Endothelial cell of umbilical vein (primary cell): Measurements from ENCODE around the gene IDNK. TPM values are rescaled to one million over a fixed set of nuclear protein-coding genes. Genes with fewer than 3 reads are reported as not detected.

Source experiments
- BruUV-seq: library from RNA; stranded (reverse); fragments of 400-500 nt; replicated peaks from 2 replicates; lab custom pipeline; 2021; lab: Mats Ljungman, UMichigan
- CTCF ChIA-PET: fragments of 300-600, 350-600 bp; sonication (Branson Sonifier 250); formaldehyde crosslinking; loops from one replicate; lab custom pipeline; 2021; ENCODE audit warnings: antibody characterized with exemption, inconsistent platforms; lab: Charles Lee
- POLR2A ChIA-PET: fragments of 300-600, 350-600 bp; sonication (Branson Sonifier 250); formaldehyde crosslinking; loops from one replicate; lab custom pipeline; 2021; ENCODE audit warnings: antibody characterized with exemption, inconsistent platforms; lab: Charles Lee
- DNase-seq: peaks from one replicate; pipeline ENCODE4 v3.0.0-alpha.2; 2011; ENCODE audit warnings: low read depth, low spot score
- FAIRE-seq: peaks from 2 replicates; lab custom pipeline; 2011; peaks lifted over from hg19 to GRCh38; lab: Jason Lieb, UNC
- H2AFZ ChIP-seq: 2 replicates; pipeline ENCODE4 v1.6.0; 2012; ENCODE audit warnings: low read depth, low read length, control low read depth, inconsistent platforms
- H3K27ac ChIP-seq: 2 replicates; pipeline ENCODE4 v1.5.1; 2011; ENCODE audit warnings: low read depth, mild to moderate bottlenecking, control low read depth, low read length, moderate library complexity; ENCODE audit not compliant: insufficient read depth
- H3K27me3 ChIP-seq, 2 experiments: 2 replicates each; pipeline versions ENCODE4 v1.6.0 to v1.6.1; 2011; ENCODE audit warnings: low read length in 2 of 2, mixed read lengths in 1 of 2; ENCODE audit not compliant: control insufficient read depth in 2 of 2, insufficient read depth in 2 of 2
- H3K36me3 ChIP-seq, 2 experiments: 2 replicates in 1 of 2; 3 replicates in 1 of 2; pipeline ENCODE4 v1.5.1; 2011; ENCODE audit warnings: low read length in 2 of 2, mild to moderate bottlenecking in 1 of 2, moderate library complexity in 1 of 2; ENCODE audit not compliant: control insufficient read depth in 2 of 2, insufficient read depth in 2 of 2; ENCODE audit errors: extremely low read depth in 1 of 2
- H3K4me1 ChIP-seq: 3 replicates; pipeline ENCODE4 v1.5.1; 2011; ENCODE audit warnings: mild to moderate bottlenecking, low read length; ENCODE audit not compliant: control insufficient read depth, insufficient read depth; ENCODE audit errors: extremely low read depth
- H3K4me2 ChIP-seq: 2 replicates; pipeline ENCODE4 v1.6.1; 2011; ENCODE audit warnings: low read length, control low read depth, mixed read lengths; ENCODE audit not compliant: insufficient read depth
- H3K4me3 ChIP-seq, 3 experiments: fragments of 200-600 bp in 1 of 3; sonication (generic), shearing (Covaris generic) in 1 of 3; replicated peaks in 1 of 3; 2 replicates each; pipeline ENCODE4 v1.5.1; 2011 to 2016; ENCODE audit warnings: control low read depth in 3 of 3, low read length in 3 of 3, mild to moderate bottlenecking in 2 of 3, inconsistent platforms in 1 of 3, low read depth in 1 of 3, moderate library complexity in 1 of 3; ENCODE audit not compliant: insufficient read depth in 1 of 3
- H3K79me2 ChIP-seq: 2 replicates; pipeline ENCODE4 v1.6.0; 2012; ENCODE audit warnings: low read length, inconsistent platforms; ENCODE audit not compliant: control insufficient read depth, insufficient read depth
- H3K9ac ChIP-seq: replicated peaks from 2 replicates; pipeline ENCODE3; 2011; ENCODE audit warnings: low read length, control low read depth; ENCODE audit not compliant: insufficient read depth; ENCODE audit errors: extremely low read depth
- H3K9me1 ChIP-seq: replicated peaks from 3 replicates; pipeline ENCODE4 v1.6.0; 2011; ENCODE audit warnings: mild to moderate bottlenecking, low read length; ENCODE audit not compliant: control insufficient read depth, insufficient read depth; ENCODE audit errors: extremely low read depth
- H3K9me3 ChIP-seq: replicated peaks from 2 replicates; pipeline ENCODE4 v1.5.1; 2012; ENCODE audit warnings: low read length, inconsistent platforms; ENCODE audit not compliant: control insufficient read depth, insufficient read depth
- H4K20me1 ChIP-seq: replicated peaks from 2 replicates; pipeline ENCODE3; 2011; ENCODE audit warnings: mild to moderate bottlenecking, low read length; ENCODE audit not compliant: control insufficient read depth, insufficient read depth; ENCODE audit errors: extremely low read depth
- EZH2 ChIP-seq: IDR thresholded peaks from 2 replicates; pipeline ENCODE4 v1.6.1; 2012; ENCODE audit warnings: borderline replicate concordance, low read depth, mild to moderate bottlenecking, moderate library complexity, low read length, inconsistent platforms; ENCODE audit not compliant: severe bottlenecking
- FOS ChIP-seq: IDR thresholded peaks from 2 replicates; pipeline ENCODE4 v1.6.1; 2011; ENCODE audit warnings: mild to moderate bottlenecking, low read length, moderate library complexity, borderline replicate concordance; ENCODE audit not compliant: insufficient read depth
- GATA2 ChIP-seq: IDR thresholded peaks from 2 replicates; pipeline ENCODE4 v1.7.0; 2011; ENCODE audit warnings: low read depth, mild to moderate bottlenecking, moderate library complexity, mixed read lengths, low read length; ENCODE audit not compliant: insufficient read length, insufficient read depth
- JUN ChIP-seq: IDR thresholded peaks from 2 replicates; pipeline ENCODE4 v1.6.1; 2011; ENCODE audit warnings: borderline replicate concordance, low read depth; ENCODE audit not compliant: insufficient read length, insufficient read depth
- MYC ChIP-seq: IDR thresholded peaks from one replicate; pipeline ENCODE4 v1.6.1; 2011; ENCODE audit warnings: mild to moderate bottlenecking, low read depth, low read length
- POLR2A ChIP-seq: IDR thresholded peaks from 2 replicates; pipeline ENCODE4 v1.6.1; 2012; ENCODE audit warnings: low read depth, mild to moderate bottlenecking, control low read depth, low read length
- POLR2AphosphoS5 ChIP-seq: IDR thresholded peaks from 2 replicates; pipeline ENCODE4 v1.6.1; 2012; ENCODE audit warnings: low read depth, mild to moderate bottlenecking, control low read depth, low read length, moderate library complexity; ENCODE audit not compliant: insufficient read depth
- dilution Hi-C: fragments of 300-500 bp; cut with MboI; formaldehyde crosslinking; loops from one replicate; pipeline ENCODE4 v1.15.0; 2019; ENCODE audit warnings: low sequenced_read_pairs; ENCODE audit not compliant: extremely low pct_ligation_motif_present
- intact Hi-C: fragments of 100-400 bp; cut with micrococcal nuclease; formaldehyde crosslinking; loops from one replicate; pipeline ENCODE4 v1.10.0; 2022
- polyA plus RNA-seq, 4 experiments: library from polyadenylated mRNA; depleted of rRNA in 3 of 4; stranded (reverse) in 3 of 4; unstranded in 1 of 4; fragments of >200 nt; gene quantifications; 2 replicates each; pipeline versions ENCODE4 v1.2.1 to v1.2.3, GENCODE V29; 2011 to 2012; ENCODE audit warnings: missing spikeins in 1 of 4
- total RNA-seq: library from RNA; stranded (reverse); gene quantifications from 2 replicates; pipeline ENCODE4 v1.2.3, GENCODE V29; 2021
- TF ChIP-seq, protein P1 (sequence below): IDR thresholded peaks from 2 replicates; pipeline ENCODE4 v1.6.1; 2011; ENCODE audit not compliant: insufficient read depth, insufficient read length
- TF ChIP-seq, protein P2 (sequence below), 2 donors: IDR thresholded peaks; 1 replicate in 1 of 2; 2 replicates in 1 of 2; pipeline ENCODE4 v1.5.1; 2011; ENCODE audit warnings: low read length in 2 of 2, mild to moderate bottlenecking in 2 of 2, moderate library complexity in 2 of 2, control low read depth in 1 of 2, inconsistent platforms in 1 of 2, low read depth in 1 of 2; ENCODE audit not compliant: insufficient read depth in 1 of 2; ENCODE audit errors: extremely low read depth in 1 of 2

The IDNK gene
- total and polyA plus RNA-seq, 2 donors (not counting 3 experiments of a cell fraction or from before 2014, with no cell fraction given): 2.7 to 4.5 TPM

DNA sequence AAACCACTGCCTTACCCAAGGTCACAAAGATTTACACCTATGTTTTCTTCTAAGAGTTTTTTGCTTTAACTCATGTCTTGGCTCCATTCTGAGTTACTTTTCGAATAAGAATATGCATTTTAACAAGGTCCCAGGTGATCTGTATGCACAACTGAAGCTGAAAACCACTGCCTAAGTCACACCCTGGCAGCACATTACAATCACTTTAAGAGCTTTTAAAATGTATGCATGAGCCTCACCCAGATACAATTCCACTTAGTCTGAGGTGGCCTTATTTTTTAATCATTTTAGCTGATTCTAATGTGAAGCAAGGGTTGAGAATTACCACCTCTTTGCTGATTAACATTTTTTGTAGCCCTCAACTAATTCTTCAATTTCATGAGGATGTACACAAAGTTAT is 29.5 kb downstream of the IDNK start:
- ChIA-PET POLR2A (no interaction called here), CTCF (no interaction called here)
- H4K20me1 ChIP-seq: no peaks in the 10 kb centered on the region
- DNase-seq (no peak), FAIRE-seq (no peak)
- no TSS peak for BruUV-seq
- peaks cover 5 to 7% of the 10 kb centered on the region in 2 experiments for H3K36me3 ChIP-seq
- H3K9me1 ChIP-seq: no peaks in the 10 kb centered on the region
- no peaks in the 10 kb centered on the region for H3K27me3 ChIP-seq
- no peak overlapping the region for H3K4me2 ChIP-seq
- peaks cover 4% of the 10 kb centered on the region for H3K79me2 ChIP-seq
- no peak overlapping the region for H2AFZ ChIP-seq
- TF ChIP-seq JUN (no peak), POLR2AphosphoS5 (no peak), GATA2 (no peak), MYC (no peak), POLR2A (no peak), FOS (no peak), EZH2 (no peak)
- TF ChIP-seq, protein P1, sequence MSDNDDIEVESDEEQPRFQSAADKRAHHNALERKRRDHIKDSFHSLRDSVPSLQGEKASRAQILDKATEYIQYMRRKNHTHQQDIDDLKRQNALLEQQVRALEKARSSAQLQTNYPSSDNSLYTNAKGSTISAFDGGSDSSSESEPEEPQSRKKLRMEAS: no peak
- TF ChIP-seq, protein P2, sequence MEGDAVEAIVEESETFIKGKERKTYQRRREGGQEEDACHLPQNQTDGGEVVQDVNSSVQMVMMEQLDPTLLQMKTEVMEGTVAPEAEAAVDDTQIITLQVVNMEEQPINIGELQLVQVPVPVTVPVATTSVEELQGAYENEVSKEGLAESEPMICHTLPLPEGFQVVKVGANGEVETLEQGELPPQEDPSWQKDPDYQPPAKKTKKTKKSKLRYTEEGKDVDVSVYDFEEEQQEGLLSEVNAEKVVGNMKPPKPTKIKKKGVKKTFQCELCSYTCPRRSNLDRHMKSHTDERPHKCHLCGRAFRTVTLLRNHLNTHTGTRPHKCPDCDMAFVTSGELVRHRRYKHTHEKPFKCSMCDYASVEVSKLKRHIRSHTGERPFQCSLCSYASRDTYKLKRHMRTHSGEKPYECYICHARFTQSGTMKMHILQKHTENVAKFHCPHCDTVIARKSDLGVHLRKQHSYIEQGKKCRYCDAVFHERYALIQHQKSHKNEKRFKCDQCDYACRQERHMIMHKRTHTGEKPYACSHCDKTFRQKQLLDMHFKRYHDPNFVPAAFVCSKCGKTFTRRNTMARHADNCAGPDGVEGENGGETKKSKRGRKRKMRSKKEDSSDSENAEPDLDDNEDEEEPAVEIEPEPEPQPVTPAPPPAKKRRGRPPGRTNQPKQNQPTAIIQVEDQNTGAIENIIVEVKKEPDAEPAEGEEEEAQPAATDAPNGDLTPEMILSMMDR (IDR thresholded peaks at IDR 0.05; ENCODE audit: extremely low read depth in 1 of 2, insufficient read depth in 1 of 2, low read depth in 1 of 2, low read length in 2 of 2): no peak
- H3K9me3 ChIP-seq: no peaks in the 10 kb centered on the region
- H3K4me1 ChIP-seq: no peaks in the 10 kb centered on the region
- no peak overlapping the region for H3K9ac ChIP-seq
- H3K27ac ChIP-seq: no peak overlapping the region
- intact Hi-C loops: no loop called here
- dilution Hi-C loops: no loop called here
- no peak overlapping the region for H3K4me3 ChIP-seq
